Endothelial cell of umbilical vein (primary cell): ENCODE results near the gene CTIF. TPM values are rescaled to one million over a fixed set of nuclear protein-coding genes. Genes with fewer than 3 reads are reported as not detected.

ENCODE experiments used
- BruUV-seq: library from RNA; stranded (reverse); fragments of 400-500 nt; replicated peaks from 2 replicates; lab custom pipeline; 2021; lab: Mats Ljungman, UMichigan
- CTCF ChIA-PET: fragments of 300-600, 350-600 bp; sonication (Branson Sonifier 250); formaldehyde crosslinking; loops from one replicate; lab custom pipeline; 2021; ENCODE audit warnings: antibody characterized with exemption, inconsistent platforms; lab: Charles Lee
- POLR2A ChIA-PET: fragments of 300-600, 350-600 bp; sonication (Branson Sonifier 250); formaldehyde crosslinking; loops from one replicate; lab custom pipeline; 2021; ENCODE audit warnings: antibody characterized with exemption, inconsistent platforms; lab: Charles Lee
- DNase-seq: peaks from one replicate; pipeline ENCODE4 v3.0.0-alpha.2; 2011; ENCODE audit warnings: low read depth, low spot score
- FAIRE-seq: peaks from 2 replicates; lab custom pipeline; 2011; peaks lifted over from hg19 to GRCh38; lab: Jason Lieb, UNC
- H2AFZ ChIP-seq: 2 replicates; pipeline ENCODE4 v1.6.0; 2012; ENCODE audit warnings: low read depth, low read length, control low read depth, inconsistent platforms
- H3K27ac ChIP-seq: 2 replicates; pipeline ENCODE4 v1.5.1; 2011; ENCODE audit warnings: low read depth, mild to moderate bottlenecking, control low read depth, low read length, moderate library complexity; ENCODE audit not compliant: insufficient read depth
- H3K27me3 ChIP-seq, 2 experiments: 2 replicates each; pipeline versions ENCODE4 v1.6.0 to v1.6.1; 2011; ENCODE audit warnings: low read length in 2 of 2, mixed read lengths in 1 of 2; ENCODE audit not compliant: control insufficient read depth in 2 of 2, insufficient read depth in 2 of 2
- H3K36me3 ChIP-seq, 2 experiments: 2 replicates in 1 of 2; 3 replicates in 1 of 2; pipeline ENCODE4 v1.5.1; 2011; ENCODE audit warnings: low read length in 2 of 2, mild to moderate bottlenecking in 1 of 2, moderate library complexity in 1 of 2; ENCODE audit not compliant: control insufficient read depth in 2 of 2, insufficient read depth in 2 of 2; ENCODE audit errors: extremely low read depth in 1 of 2
- H3K4me1 ChIP-seq: 3 replicates; pipeline ENCODE4 v1.5.1; 2011; ENCODE audit warnings: mild to moderate bottlenecking, low read length; ENCODE audit not compliant: control insufficient read depth, insufficient read depth; ENCODE audit errors: extremely low read depth
- H3K4me2 ChIP-seq: 2 replicates; pipeline ENCODE4 v1.6.1; 2011; ENCODE audit warnings: low read length, control low read depth, mixed read lengths; ENCODE audit not compliant: insufficient read depth
- H3K4me3 ChIP-seq, 3 experiments: fragments of 200-600 bp in 1 of 3; sonication (generic), shearing (Covaris generic) in 1 of 3; replicated peaks in 1 of 3; 2 replicates each; pipeline ENCODE4 v1.5.1; 2011 to 2016; ENCODE audit warnings: control low read depth in 3 of 3, low read length in 3 of 3, mild to moderate bottlenecking in 2 of 3, inconsistent platforms in 1 of 3, low read depth in 1 of 3, moderate library complexity in 1 of 3; ENCODE audit not compliant: insufficient read depth in 1 of 3
- H3K79me2 ChIP-seq: 2 replicates; pipeline ENCODE4 v1.6.0; 2012; ENCODE audit warnings: low read length, inconsistent platforms; ENCODE audit not compliant: control insufficient read depth, insufficient read depth
- H3K9ac ChIP-seq: replicated peaks from 2 replicates; pipeline ENCODE3; 2011; ENCODE audit warnings: low read length, control low read depth; ENCODE audit not compliant: insufficient read depth; ENCODE audit errors: extremely low read depth
- H3K9me1 ChIP-seq: replicated peaks from 3 replicates; pipeline ENCODE4 v1.6.0; 2011; ENCODE audit warnings: mild to moderate bottlenecking, low read length; ENCODE audit not compliant: control insufficient read depth, insufficient read depth; ENCODE audit errors: extremely low read depth
- H3K9me3 ChIP-seq: replicated peaks from 2 replicates; pipeline ENCODE4 v1.5.1; 2012; ENCODE audit warnings: low read length, inconsistent platforms; ENCODE audit not compliant: control insufficient read depth, insufficient read depth
- H4K20me1 ChIP-seq: replicated peaks from 2 replicates; pipeline ENCODE3; 2011; ENCODE audit warnings: mild to moderate bottlenecking, low read length; ENCODE audit not compliant: control insufficient read depth, insufficient read depth; ENCODE audit errors: extremely low read depth
- CTCF ChIP-seq, 2 donors: IDR thresholded peaks; 1 replicate in 1 of 2; 2 replicates in 1 of 2; pipeline ENCODE4 v1.5.1; 2011; ENCODE audit warnings: low read length in 2 of 2, mild to moderate bottlenecking in 2 of 2, moderate library complexity in 2 of 2, control low read depth in 1 of 2, inconsistent platforms in 1 of 2, low read depth in 1 of 2; ENCODE audit not compliant: insufficient read depth in 1 of 2; ENCODE audit errors: extremely low read depth in 1 of 2
- EZH2 ChIP-seq: IDR thresholded peaks from 2 replicates; pipeline ENCODE4 v1.6.1; 2012; ENCODE audit warnings: borderline replicate concordance, low read depth, mild to moderate bottlenecking, moderate library complexity, low read length, inconsistent platforms; ENCODE audit not compliant: severe bottlenecking
- FOS ChIP-seq: IDR thresholded peaks from 2 replicates; pipeline ENCODE4 v1.6.1; 2011; ENCODE audit warnings: mild to moderate bottlenecking, low read length, moderate library complexity, borderline replicate concordance; ENCODE audit not compliant: insufficient read depth
- GATA2 ChIP-seq: IDR thresholded peaks from 2 replicates; pipeline ENCODE4 v1.7.0; 2011; ENCODE audit warnings: low read depth, mild to moderate bottlenecking, moderate library complexity, mixed read lengths, low read length; ENCODE audit not compliant: insufficient read length, insufficient read depth
- JUN ChIP-seq: IDR thresholded peaks from 2 replicates; pipeline ENCODE4 v1.6.1; 2011; ENCODE audit warnings: borderline replicate concordance, low read depth; ENCODE audit not compliant: insufficient read length, insufficient read depth
- MAX ChIP-seq: IDR thresholded peaks from 2 replicates; pipeline ENCODE4 v1.6.1; 2011; ENCODE audit not compliant: insufficient read depth, insufficient read length
- MYC ChIP-seq: IDR thresholded peaks from one replicate; pipeline ENCODE4 v1.6.1; 2011; ENCODE audit warnings: mild to moderate bottlenecking, low read depth, low read length
- POLR2A ChIP-seq: IDR thresholded peaks from 2 replicates; pipeline ENCODE4 v1.6.1; 2012; ENCODE audit warnings: low read depth, mild to moderate bottlenecking, control low read depth, low read length
- POLR2AphosphoS5 ChIP-seq: IDR thresholded peaks from 2 replicates; pipeline ENCODE4 v1.6.1; 2012; ENCODE audit warnings: low read depth, mild to moderate bottlenecking, control low read depth, low read length, moderate library complexity; ENCODE audit not compliant: insufficient read depth
- dilution Hi-C: fragments of 300-500 bp; cut with MboI; formaldehyde crosslinking; loops from one replicate; pipeline ENCODE4 v1.15.0; 2019; ENCODE audit warnings: low sequenced_read_pairs; ENCODE audit not compliant: extremely low pct_ligation_motif_present
- intact Hi-C: fragments of 100-400 bp; cut with micrococcal nuclease; formaldehyde crosslinking; loops from one replicate; pipeline ENCODE4 v1.10.0; 2022
- polyA plus RNA-seq, 4 experiments: library from polyadenylated mRNA; depleted of rRNA in 3 of 4; stranded (reverse) in 3 of 4; unstranded in 1 of 4; fragments of >200 nt; gene quantifications; 2 replicates each; pipeline versions ENCODE4 v1.2.1 to v1.2.3, GENCODE V29; 2011 to 2012; ENCODE audit warnings: missing spikeins in 1 of 4
- total RNA-seq: library from RNA; stranded (reverse); gene quantifications from 2 replicates; pipeline ENCODE4 v1.2.3, GENCODE V29; 2021

Gene CTIF
- total and polyA plus RNA-seq, 2 donors (not counting 3 experiments of a cell fraction or from before 2014, with no cell fraction given): 20.9 to 57.7 TPM

- no peaks in the 10 kb centered on the region for H3K27me3 ChIP-seq
Measured at GRCh38 chr18:48853588-48853987, 314.8 kb downstream of the CTIF start.

More at GRCh38 chr18:48853588-48853987, 314.8 kb downstream of the CTIF start:
- Histone ChIP-seq H3K9me1 (no peaks in the 10 kb centered on the region), H3K4me1 (peaks cover 29% of the 10 kb centered on the region), H3K36me3 (peaks cover 0 to 10% of the 10 kb centered on the region in 2 experiments), H3K4me3 (no peak overlapping the region), H3K4me2 (no peak overlapping the region), H3K9ac (no peak overlapping the region), H3K79me2 (no peaks in the 10 kb centered on the region), H3K27ac (no peak overlapping the region), H3K9me3 (no peaks in the 10 kb centered on the region), H4K20me1 (no peaks in the 10 kb centered on the region), H2AFZ (no peak overlapping the region)
- DNase-seq (no peak), FAIRE-seq (no peak)
- intact Hi-C loops: no loop called here
- CTCF ChIA-PET: interaction anchor here (0.6 kb wide), 1 partner anchor 44 kb away, joined by 3 read pairs; no protein-coding TSS in a partner anchor
- no peak for TF ChIP-seq JUN
- no peak for TF ChIP-seq POLR2A
- no peak for TF ChIP-seq FOS
- TF ChIP-seq MAX: no peak
- no peak for TF ChIP-seq MYC
- TF ChIP-seq EZH2: no peak
- TF ChIP-seq POLR2AphosphoS5: no peak
- no peak for TF ChIP-seq CTCF (IDR thresholded peaks at IDR 0.05; ENCODE audit: extremely low read depth in 1 of 2, insufficient read depth in 1 of 2, low read depth in 1 of 2, low read length in 2 of 2)
- TF ChIP-seq GATA2: no peak
- dilution Hi-C loops: no loop called here
- BruUV-seq: no TSS peak
- POLR2A ChIA-PET: no interaction called here
